Inflammatory macrophage (primary cell): ENCODE data around the gene ALKBH1.
"Not testable (repeated sequence)": the region's sequence is repeated elsewhere in the genome, so short reads cannot be mapped to it uniquely, and the experiment has no call there.

ENCODE experiments used
- DNase-seq, 2 donors: peaks; one replicate each; pipeline ENCODE4 v3.0.0-alpha.2; 2020 to 2022
- total RNA-seq, 18 experiments: gene quantifications; one replicate each; lab custom pipeline; 2026; ENCODE audit warnings: mixed read lengths in 6 of 18, inconsistent platforms in 2 of 18; lab: John Stamatoyannopoulos, UW

The ALKBH1 gene
- total RNA-seq: 7.2 to 16.5 (median 13.6) reads per million in 18 experiments

DNA sequence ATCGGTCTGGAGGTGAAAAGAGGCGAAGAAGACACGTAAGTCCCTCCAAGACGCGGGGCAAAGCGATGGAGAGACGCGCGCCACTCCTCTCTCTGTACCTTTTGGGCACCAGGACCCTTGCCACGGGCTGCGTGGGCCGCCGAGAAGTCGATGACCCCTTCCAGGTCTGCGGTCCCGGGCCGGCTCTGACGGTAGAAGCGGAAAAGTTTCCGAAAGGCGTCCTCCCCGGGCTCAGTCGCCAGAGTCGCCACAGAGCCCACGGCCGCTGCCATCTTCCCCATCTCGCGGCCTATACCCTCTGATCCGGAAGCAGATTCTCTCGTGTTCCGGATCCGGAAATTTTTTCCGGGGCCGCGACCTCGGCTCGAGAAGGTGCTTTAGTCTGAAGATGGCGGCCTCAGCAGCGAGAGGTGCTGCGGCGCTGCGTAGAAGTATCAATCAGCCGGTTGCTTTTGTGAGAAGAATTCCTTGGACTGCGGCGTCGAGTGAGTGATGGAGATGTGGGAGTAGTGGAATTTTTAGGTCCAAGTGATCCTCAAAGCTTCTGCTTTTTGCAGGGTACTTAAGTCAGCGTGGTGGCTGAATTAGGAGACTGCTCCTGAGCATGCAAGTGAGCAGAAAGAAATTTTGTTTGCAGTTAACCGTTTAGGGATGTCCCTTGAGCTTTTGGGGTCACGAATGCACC is at the start of gene ALKBH1, which contains the start of gene SLIRP:
ALKBH1 (minus strand) TSS at position 300 of the 685 bp plus-strand sequence; CDS start at position 281, 19 bp downstream.
SLIRP (plus strand) TSS at position 380 of the 685 bp plus-strand sequence; CDS start at position 389, 9 bp downstream.
- peak; percentile 91 to 92 for DNase-seq

GRCh38 chr14:77752799-77753516 is 45.1 kb upstream of the ALKBH1 start:
- no peak for DNase-seq

- DNase-seq: no peak
These were observed 44.4 kb upstream of the ALKBH1 start for GRCh38 chr14:77752266-77752665.

DNA sequence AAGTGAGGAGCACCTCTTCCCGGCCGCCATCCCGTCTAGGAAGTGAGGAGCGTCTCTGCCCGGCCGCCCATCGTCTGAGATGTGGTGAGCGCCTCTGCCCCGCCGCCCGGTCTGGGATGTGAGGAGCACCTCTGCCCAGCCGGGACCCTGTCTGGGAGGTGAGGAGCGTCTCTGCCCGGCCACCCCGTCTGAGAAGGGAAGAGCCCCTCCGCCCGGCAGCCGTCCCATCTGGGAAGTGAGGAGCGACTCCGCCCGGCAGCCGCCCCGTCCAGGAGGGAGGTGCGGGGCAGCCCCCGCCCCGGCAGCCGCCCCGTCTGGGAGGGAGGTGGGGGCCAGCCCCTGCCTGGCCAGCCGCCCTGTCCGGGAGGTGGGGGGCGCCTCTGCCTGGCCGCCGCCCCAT is 39.6 kb upstream of the ALKBH1 start:
- DNase-seq: not testable (repeated sequence)

- DNase-seq: no peak
These were observed 38.4 kb upstream of the ALKBH1 start for GRCh38 chr14:77746064-77746702.

GRCh38 chr14:77741438-77741837 is 33.6 kb upstream of the ALKBH1 start:
- no peak for DNase-seq

GRCh38 chr14:77738559-77739250 is 30.9 kb upstream of the ALKBH1 start:
- no peak for DNase-seq

DNA sequence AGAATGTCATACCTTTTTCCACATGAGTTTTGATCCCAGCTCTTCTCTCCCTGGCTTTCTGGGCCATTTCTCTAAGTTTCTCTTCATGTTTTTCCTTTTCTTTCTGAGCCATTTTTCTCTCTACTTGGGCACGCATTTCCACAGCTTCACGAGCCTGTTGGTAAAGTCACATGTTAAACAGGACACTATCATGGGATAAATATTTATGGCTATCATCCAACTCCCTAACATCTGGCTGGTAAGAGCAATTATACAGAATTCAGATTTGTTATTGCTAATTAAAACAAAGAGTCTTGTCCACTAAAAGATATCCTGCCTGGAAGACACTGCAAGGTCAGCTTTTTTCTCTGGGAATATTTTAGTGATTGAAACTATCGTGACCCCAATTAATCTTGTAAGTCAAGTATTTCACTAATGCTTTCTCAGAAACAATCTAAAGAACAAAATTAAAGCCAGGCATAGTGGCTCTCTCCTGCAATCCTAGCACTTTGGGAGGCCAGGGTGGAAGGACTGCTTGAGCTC is 23.2 kb upstream of the ALKBH1 start:
- DNase-seq: no peak

DNA sequence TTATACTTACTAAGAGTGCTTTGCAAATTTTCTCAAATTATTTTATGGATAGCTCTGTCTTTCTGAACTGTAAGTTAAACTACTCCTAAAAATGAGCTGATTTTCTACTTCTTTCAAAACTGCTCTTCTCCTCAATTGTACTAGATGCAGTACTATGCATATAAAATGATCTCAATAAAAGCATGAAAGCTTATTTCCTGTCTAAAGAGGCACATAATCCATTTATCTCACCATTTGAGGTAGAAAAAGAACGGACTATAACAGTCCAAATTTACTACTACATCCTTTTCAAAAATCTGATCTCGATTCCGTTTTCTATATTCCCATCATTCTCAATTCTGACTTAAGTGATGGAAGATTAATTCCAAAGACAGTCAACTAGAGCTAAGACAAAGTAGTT is 14.5 kb upstream of the ALKBH1 start:
- DNase-seq: no peak

DNA sequence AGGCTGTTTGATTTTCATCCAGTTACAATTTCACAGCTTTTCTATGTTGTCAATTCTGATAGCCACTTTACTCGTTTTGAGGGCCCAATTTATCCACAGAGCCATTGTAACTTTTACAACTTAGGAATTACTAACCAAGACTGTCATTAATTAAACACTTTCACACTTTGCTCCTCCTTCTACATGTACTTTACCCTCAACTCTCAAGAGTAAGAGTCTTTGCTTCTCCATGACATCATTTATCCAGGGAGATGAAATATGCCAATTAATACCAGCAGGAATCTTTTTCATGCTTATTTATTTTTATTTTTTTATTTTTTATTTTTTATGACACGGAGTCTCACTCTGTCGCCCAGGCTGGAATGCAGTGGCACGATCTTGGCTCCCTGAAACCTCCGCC is 13.6 kb upstream of the ALKBH1 start:
- DNase-seq: no peak

DNA sequence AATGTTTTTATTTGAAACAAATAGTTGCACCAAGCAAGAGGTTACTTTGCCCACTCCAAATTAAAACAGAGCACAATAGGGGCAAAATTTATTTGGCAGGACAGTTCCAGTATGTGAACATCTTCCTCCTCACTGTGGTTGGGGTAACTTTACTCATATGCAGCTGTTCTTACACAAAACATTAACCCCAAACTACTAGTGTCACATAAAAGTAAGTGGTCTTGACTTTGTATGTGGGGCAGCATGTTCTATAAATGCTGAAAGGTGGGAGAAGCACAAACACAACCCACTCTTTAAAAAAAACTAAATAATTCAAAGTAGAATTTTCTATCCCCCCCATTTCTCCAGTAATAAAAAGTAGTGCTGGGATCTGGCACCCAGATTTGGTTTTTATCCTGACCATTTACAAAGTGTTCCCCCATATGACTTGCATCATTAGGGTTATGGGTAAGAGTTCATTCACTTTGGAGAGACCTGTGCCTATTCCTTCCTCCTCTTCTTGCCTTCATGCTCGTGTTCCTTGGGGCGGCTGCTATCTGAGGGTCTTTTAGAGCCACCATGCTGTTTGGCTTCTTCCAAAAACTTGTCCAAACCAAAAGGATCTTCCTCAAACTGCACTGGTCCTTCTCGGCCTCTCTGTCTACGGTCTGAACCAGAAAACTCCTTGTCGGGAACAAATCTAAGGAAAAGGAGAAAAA is 9.9 kb upstream of the ALKBH1 start:
- no peak for DNase-seq

DNA sequence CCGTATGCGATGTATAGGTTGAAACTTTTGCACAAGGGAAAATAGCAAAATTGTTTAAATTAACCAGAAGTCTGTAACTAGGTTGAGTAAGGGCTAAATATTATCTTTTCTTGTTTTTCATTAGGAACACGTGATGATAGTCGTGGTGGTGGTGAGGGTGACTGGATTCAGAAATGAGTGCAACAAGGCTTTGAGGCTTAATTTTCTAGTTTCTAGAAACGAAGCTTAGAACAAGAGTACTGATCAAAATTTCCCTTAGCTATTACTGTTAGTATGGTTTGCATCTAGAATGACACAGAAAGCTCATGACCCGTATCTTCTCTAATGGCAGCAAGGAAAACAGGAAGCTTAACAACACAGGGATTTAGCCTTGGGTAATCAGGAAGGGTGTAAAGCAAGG is 7.1 kb upstream of the ALKBH1 start:
- DNase-seq: peak; percentile 37 to 49

GRCh38 chr14:77710364-77710763 is 2.5 kb upstream of the ALKBH1 start:
- DNase-seq: no peak

- no peak for DNase-seq
These were observed 1.6 kb upstream of the ALKBH1 start for GRCh38 chr14:77709412-77709811.

DNA sequence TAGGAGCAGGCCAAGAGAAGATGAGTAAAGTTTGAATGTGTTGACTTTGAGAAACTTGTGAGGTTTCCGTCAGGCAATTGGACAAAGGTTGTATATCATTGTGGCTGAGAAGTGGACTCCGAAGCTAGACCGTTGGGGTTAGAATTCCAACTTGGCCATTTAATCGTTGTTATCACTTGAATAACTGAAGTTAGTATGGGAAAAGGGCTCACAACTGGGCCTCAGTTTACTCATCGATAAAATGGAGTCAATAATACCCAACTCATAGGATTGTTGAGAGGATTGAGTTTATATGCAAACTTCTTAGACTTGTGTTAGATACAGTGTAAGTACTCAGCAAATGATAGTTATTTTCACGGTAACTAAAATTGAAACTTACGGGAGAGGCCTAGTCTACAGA is 926 bp upstream of the ALKBH1 start:
- no peak for DNase-seq

DNA sequence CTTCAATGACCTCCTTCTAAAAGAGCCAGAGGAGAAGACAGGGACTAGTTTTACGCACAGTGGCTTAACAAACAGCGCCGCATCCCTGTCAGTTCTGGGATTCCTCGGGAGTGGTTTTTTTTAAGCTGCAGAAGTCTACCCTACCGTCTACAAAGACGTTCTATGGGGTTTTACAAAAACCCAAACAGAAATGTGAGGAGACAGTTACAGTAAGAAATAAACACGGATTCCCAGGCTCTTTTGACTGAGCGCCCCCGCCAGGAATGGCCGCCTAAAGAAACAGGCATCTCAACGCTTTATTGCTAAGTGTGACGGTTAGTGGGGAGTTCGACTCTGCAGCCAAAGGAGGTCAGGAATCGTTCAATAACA is 484 bp downstream of the ALKBH1 start:
- peak; percentile 20 to 36 for DNase-seq

GRCh38 chr14:77691259-77691658 is 16.6 kb downstream of the ALKBH1 start:
- DNase-seq: no peak

DNA sequence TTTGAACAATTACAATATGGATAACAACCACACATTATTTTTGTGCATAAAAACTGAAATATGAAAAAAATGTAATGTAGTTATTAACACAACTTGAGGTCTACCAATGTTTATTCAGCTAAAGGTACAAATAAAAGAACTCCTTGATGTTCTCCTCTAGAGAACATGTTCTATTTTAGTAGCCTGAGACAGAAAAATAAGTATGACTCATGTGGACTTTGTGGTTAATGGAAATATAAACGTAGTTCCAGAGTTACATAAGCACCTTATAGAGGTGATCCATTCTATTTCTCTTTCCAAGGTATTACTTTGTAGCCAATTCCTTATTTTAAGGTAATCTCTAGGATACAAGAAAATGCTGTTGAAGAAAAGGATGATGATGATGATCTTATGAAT is 25.7 kb downstream of the ALKBH1 start:
- DNase-seq: no peak

DNA sequence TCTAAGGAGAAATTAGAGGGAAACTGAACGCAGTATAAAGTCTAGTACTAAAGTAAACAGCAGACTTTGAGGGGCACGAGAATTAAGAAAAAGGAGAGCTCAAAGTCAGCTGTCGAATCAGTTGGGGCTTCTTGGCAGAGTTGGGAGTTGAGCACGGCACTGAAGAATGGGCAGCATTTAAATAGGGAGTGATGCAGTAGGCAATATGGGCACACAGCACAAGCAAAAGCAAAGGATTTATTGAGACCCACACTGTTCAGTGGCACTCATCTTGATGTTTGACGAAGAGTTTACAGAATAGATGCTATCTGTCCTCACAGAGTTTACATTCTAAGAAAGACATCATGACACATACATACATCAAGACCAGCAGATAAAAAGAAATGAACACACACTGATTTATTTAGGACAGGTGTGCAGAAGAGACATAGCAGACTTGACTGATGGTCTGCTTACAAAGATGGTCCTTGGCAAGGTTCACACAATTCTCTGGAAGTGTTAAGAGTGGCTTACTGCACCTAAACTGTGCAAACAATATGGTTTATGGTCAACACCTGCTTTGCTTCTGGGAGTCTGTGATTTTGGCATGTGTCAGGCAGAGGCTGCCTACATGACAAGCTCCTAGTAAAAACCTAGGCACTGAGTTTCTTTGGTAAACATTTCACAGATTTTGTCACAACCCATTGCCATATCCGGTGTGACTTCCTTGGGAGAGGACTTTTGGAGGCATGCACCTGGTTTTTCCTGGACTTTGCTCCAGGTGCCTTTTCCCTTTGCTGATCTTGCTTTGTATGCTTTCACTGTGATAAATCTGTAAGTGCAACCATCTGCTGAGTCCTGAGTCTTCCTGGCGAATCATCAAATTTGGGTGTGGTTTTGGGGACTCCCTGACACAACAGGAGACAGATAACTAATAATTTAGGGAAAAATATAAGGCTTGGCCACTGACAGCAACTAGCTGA is 26.3 kb downstream of the ALKBH1 start:
- DNase-seq: no peak

GRCh38 chr14:77674931-77675330 is 32.9 kb downstream of the ALKBH1 start:
- DNase-seq: no peak

DNA sequence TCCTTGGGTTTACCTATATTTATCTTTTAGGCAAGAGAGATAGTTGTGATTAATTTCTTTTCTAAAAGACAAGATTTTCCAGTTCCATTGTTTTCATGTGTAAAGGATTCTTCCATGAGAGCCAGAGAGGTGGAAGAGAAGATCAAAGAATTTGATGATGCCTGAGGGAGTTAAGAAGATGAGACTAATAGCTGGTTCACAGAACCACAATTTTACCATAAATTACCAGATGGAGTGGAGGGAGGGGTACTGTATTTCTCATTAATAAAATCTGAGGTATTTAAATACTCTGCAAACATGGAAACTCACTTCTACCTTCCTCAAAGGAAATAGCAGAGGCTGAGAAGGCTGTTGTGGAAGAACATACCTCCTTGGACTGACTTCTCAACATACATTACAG is 34.6 kb downstream of the ALKBH1 start:
- DNase-seq: no peak
